Measurements from ENCODE around the gene SCRN1.

DNA sequence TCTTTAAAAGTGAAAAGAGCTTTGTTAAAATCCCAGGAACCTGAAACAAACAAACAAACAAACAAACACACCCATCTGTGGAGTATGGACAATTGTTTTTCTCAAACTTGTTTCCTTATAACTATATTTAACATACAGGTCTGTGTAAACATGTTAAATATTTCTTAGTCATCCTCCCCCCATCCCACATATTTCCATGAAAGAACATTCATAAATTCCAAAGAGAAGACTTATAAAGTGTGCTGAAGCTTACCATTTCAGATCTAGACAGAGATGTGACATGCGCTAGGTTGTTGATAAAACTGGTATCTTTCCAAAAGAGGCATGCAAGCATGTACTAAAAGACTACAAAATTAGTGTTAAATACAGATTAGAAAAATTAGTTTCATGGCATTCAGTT, 30.4 kb upstream of the SCRN1 start:
- TF ChIP-seq POLR2AphosphoS5 (IDR thresholded peaks at IDR 0.05; ENCODE audit: low read depth, low read length) (no peak), TAF1 (IDR thresholded peaks at IDR 0.05; ENCODE audit: low read depth, low read length) (no peak), POLR2A (IDR thresholded peaks at IDR 0.05; ENCODE audit: low read depth, low read length) (no peak), SPI1 (IDR thresholded peaks at IDR 0.05; ENCODE audit: low read depth, low read length) (no peak)

Measured in GM12891 (cell line).